GM15510 (cell line): Measurements from ENCODE around the gene GPR108.

ENCODE experiments used
- POLR2A ChIP-seq: IDR thresholded peaks from 3 replicates; pipeline ENCODE4 v1.6.1; 2011; ENCODE audit warnings: borderline replicate concordance; ENCODE audit not compliant: insufficient read length; ENCODE audit errors: extremely low read depth

The GPR108 gene

GRCh38 chr19:6718111-6718740 is 19.2 kb downstream of the GPR108 start:
- TF ChIP-seq POLR2A: no peak

- no peak for TF ChIP-seq POLR2A
Observed at GRCh38 chr19:6717441-6717971, 19.9 kb downstream of the GPR108 start.

GRCh38 chr19:6717036-6717435 is 20.3 kb downstream of the GPR108 start:
- TF ChIP-seq POLR2A: no peak

- TF ChIP-seq POLR2A: no peak
Observed at GRCh38 chr19:6716610-6716970, 20.8 kb downstream of the GPR108 start.

- no peak for TF ChIP-seq POLR2A
Observed at GRCh38 chr19:6714749-6715555, 22.4 kb downstream of the GPR108 start.

- TF ChIP-seq POLR2A: no peak
Observed at GRCh38 chr19:6713773-6714692, 23.3 kb downstream of the GPR108 start.

GRCh38 chr19:6712692-6713670 is 24.4 kb downstream of the GPR108 start:
- TF ChIP-seq POLR2A: no peak

- TF ChIP-seq POLR2A: no peak
Observed at GRCh38 chr19:6712231-6712630, 25.1 kb downstream of the GPR108 start.

GRCh38 chr19:6711605-6712004 is 25.8 kb downstream of the GPR108 start:
- TF ChIP-seq POLR2A: no peak

- TF ChIP-seq POLR2A: no peak
Observed at GRCh38 chr19:6711078-6711361, 26.4 kb downstream of the GPR108 start.

GRCh38 chr19:6710273-6711077 is 26.9 kb downstream of the GPR108 start:
- TF ChIP-seq POLR2A: no peak

GRCh38 chr19:6709549-6709948 is 27.8 kb downstream of the GPR108 start:
- TF ChIP-seq POLR2A: no peak

GRCh38 chr19:6708346-6708745 is 29.0 kb downstream of the GPR108 start:
- no peak for TF ChIP-seq POLR2A

GRCh38 chr19:6707658-6708018 is 29.7 kb downstream of the GPR108 start:
- no peak for TF ChIP-seq POLR2A

- no peak for TF ChIP-seq POLR2A
Observed at GRCh38 chr19:6707011-6707657, 30.2 kb downstream of the GPR108 start.
